ENCODE data around the gene UBE3A. TPM values are rescaled to one million over a fixed set of nuclear protein-coding genes. Genes with fewer than 3 reads are reported as not detected.
A peak's percentile ranks its signal among the peaks of the same experiment; 100 is the strongest.

Gene UBE3A
- total RNA-seq, 2 donors from 2014 or later: 79.3 to 94.8 TPM

GRCh38 chr15:25402342-25402741 lies 36.5 kb downstream of the UBE3A start:
- no peak for ATAC-seq (replicated peaks)
- H3K27ac Mint-ChIP-seq: no peak overlapping the region
- H3K4me1 Mint-ChIP-seq: peaks cover 28% of the 10 kb centered on the region
- peaks cover 85% of the 10 kb centered on the region for H3K36me3 Mint-ChIP-seq (ENCODE audit: low read depth)
- no peaks in the 10 kb centered on the region for H3K9me3 Mint-ChIP-seq
- H3K27me3 Mint-ChIP-seq: no peaks in the 10 kb centered on the region
- H3K4me3 Mint-ChIP-seq: no peak overlapping the region

GRCh38 chr15:25401501-25401900 lies 37.3 kb downstream of the UBE3A start:
- no peak for ATAC-seq (replicated peaks)
- H3K36me3 Mint-ChIP-seq (ENCODE audit: low read depth): peaks cover 80% of the 10 kb centered on the region
- H3K27ac Mint-ChIP-seq: no peak overlapping the region
- peaks cover 22% of the 10 kb centered on the region for H3K4me1 Mint-ChIP-seq
- H3K4me3 Mint-ChIP-seq: no peak overlapping the region
- H3K9me3 Mint-ChIP-seq: no peaks in the 10 kb centered on the region
- no peaks in the 10 kb centered on the region for H3K27me3 Mint-ChIP-seq

- H3K4me1 Mint-ChIP-seq: peaks cover 23% of the 10 kb centered on the region
- peaks cover 53% of the 10 kb centered on the region for H3K36me3 Mint-ChIP-seq (ENCODE audit: low read depth)
- ATAC-seq (replicated peaks): no peak
- H3K9me3 Mint-ChIP-seq: no peaks in the 10 kb centered on the region
- H3K4me3 Mint-ChIP-seq: no peak overlapping the region
- H3K27me3 Mint-ChIP-seq: no peaks in the 10 kb centered on the region
- H3K27ac Mint-ChIP-seq: peak overlapping the region; percentile 44
Measured at GRCh38 chr15:25397100-25397499, 41.7 kb downstream of the UBE3A start.

- Mint-ChIP-seq H3K27ac (no peak overlapping the region), H3K4me1 (peaks cover 27% of the 10 kb centered on the region), H3K9me3 (no peaks in the 10 kb centered on the region), H3K36me3 (ENCODE audit: low read depth) (peaks cover 48% of the 10 kb centered on the region), H3K27me3 (no peaks in the 10 kb centered on the region), H3K4me3 (no peak overlapping the region)
- no peak for ATAC-seq (replicated peaks)
Measured at GRCh38 chr15:25394898-25395297, 43.9 kb downstream of the UBE3A start.

GRCh38 chr15:25392806-25393205 lies 46.0 kb downstream of the UBE3A start:
- H3K36me3 Mint-ChIP-seq (ENCODE audit: low read depth): peaks cover 50% of the 10 kb centered on the region
- peaks cover 30% of the 10 kb centered on the region for H3K4me1 Mint-ChIP-seq
- ATAC-seq (replicated peaks): no peak
- no peak overlapping the region for H3K27ac Mint-ChIP-seq
- H3K4me3 Mint-ChIP-seq: no peak overlapping the region
- peaks cover 3% of the 10 kb centered on the region for H3K9me3 Mint-ChIP-seq
- H3K27me3 Mint-ChIP-seq: no peaks in the 10 kb centered on the region

GRCh38 chr15:25391971-25392721 lies 46.7 kb downstream of the UBE3A start:
- peak; percentile 93 for ATAC-seq (replicated peaks)
- H3K4me3 Mint-ChIP-seq: no peak overlapping the region
- H3K27me3 Mint-ChIP-seq: no peaks in the 10 kb centered on the region
- H3K36me3 Mint-ChIP-seq (ENCODE audit: low read depth): peaks cover 49% of the 10 kb centered on the region
- H3K9me3 Mint-ChIP-seq: peaks cover 3% of the 10 kb centered on the region
- H3K27ac Mint-ChIP-seq: no peak overlapping the region
- peaks cover 25% of the 10 kb centered on the region for H3K4me1 Mint-ChIP-seq

GRCh38 chr15:25385986-25386385 lies 52.8 kb downstream of the UBE3A start:
- Mint-ChIP-seq H3K36me3 (ENCODE audit: low read depth) (peaks cover 90% of the 10 kb centered on the region), H3K27ac (no peak overlapping the region), H3K27me3 (no peaks in the 10 kb centered on the region), H3K9me3 (peaks cover 7% of the 10 kb centered on the region), H3K4me3 (no peak overlapping the region), H3K4me1 (peaks cover 14% of the 10 kb centered on the region)
- ATAC-seq (replicated peaks): no peak

GRCh38 chr15:25381579-25381978 lies 57.2 kb downstream of the UBE3A start:
- Mint-ChIP-seq H3K9me3 (peaks cover 3% of the 10 kb centered on the region), H3K4me1 (peaks cover 8% of the 10 kb centered on the region), H3K27me3 (no peaks in the 10 kb centered on the region), H3K36me3 (ENCODE audit: low read depth) (peaks cover 67% of the 10 kb centered on the region), H3K27ac (no peak overlapping the region), H3K4me3 (no peak overlapping the region)
- ATAC-seq (replicated peaks): no peak

- H3K27me3 Mint-ChIP-seq: no peaks in the 10 kb centered on the region
- no peak overlapping the region for H3K4me3 Mint-ChIP-seq
Measured at GRCh38 chr15:25378501-25378901, 60.3 kb downstream of the UBE3A start.

GRCh38 chr15:25375557-25375956 lies 63.3 kb downstream of the UBE3A start:
- Mint-ChIP-seq H3K36me3 (ENCODE audit: low read depth) (peaks cover 68% of the 10 kb centered on the region), H3K27ac (no peak overlapping the region), H3K4me3 (no peak overlapping the region), H3K9me3 (peaks cover 4% of the 10 kb centered on the region), H3K4me1 (peaks cover 8% of the 10 kb centered on the region), H3K27me3 (no peaks in the 10 kb centered on the region)
- no peak for ATAC-seq (replicated peaks)

More at GRCh38 chr15:25378501-25378901, 60.3 kb downstream of the UBE3A start:
- Mint-ChIP-seq H3K4me1 (peaks cover 8% of the 10 kb centered on the region), H3K9me3 (no peaks in the 10 kb centered on the region), H3K27ac (no peak overlapping the region), H3K36me3 (ENCODE audit: low read depth) (peaks cover 65% of the 10 kb centered on the region)
- ATAC-seq (replicated peaks): peak; percentile 86

- H3K36me3 Mint-ChIP-seq (ENCODE audit: low read depth): peaks cover 73% of the 10 kb centered on the region
- H3K4me3 Mint-ChIP-seq: no peak overlapping the region
- ATAC-seq (replicated peaks): no peak
- H3K27me3 Mint-ChIP-seq: no peaks in the 10 kb centered on the region
- peaks cover 4% of the 10 kb centered on the region for H3K4me1 Mint-ChIP-seq
- H3K27ac Mint-ChIP-seq: no peak overlapping the region
- peaks cover 4% of the 10 kb centered on the region for H3K9me3 Mint-ChIP-seq
Measured at GRCh38 chr15:25374143-25374542, 64.7 kb downstream of the UBE3A start.

- Mint-ChIP-seq H3K4me1 (no peaks in the 10 kb centered on the region), H3K9me3 (peaks cover 4% of the 10 kb centered on the region), H3K36me3 (ENCODE audit: low read depth) (peaks cover 77% of the 10 kb centered on the region), H3K27ac (no peak overlapping the region), H3K4me3 (no peak overlapping the region), H3K27me3 (no peaks in the 10 kb centered on the region)
- ATAC-seq (replicated peaks): peak; percentile 24
Measured at GRCh38 chr15:25372298-25372697, 66.5 kb downstream of the UBE3A start.

- H3K27ac Mint-ChIP-seq: no peak overlapping the region
Measured at GRCh38 chr15:25368850-25369249, 70.0 kb downstream of the UBE3A start.

GRCh38 chr15:25366058-25366457 lies 72.8 kb downstream of the UBE3A start:
- Mint-ChIP-seq H3K27ac (peak overlapping the region; percentile 2), H3K36me3 (ENCODE audit: low read depth) (peaks cover 57% of the 10 kb centered on the region), H3K9me3 (peaks cover 4% of the 10 kb centered on the region), H3K27me3 (no peaks in the 10 kb centered on the region), H3K4me1 (peaks cover 7% of the 10 kb centered on the region), H3K4me3 (no peak overlapping the region)
- peak; percentile 63 for ATAC-seq (replicated peaks)

More at GRCh38 chr15:25368850-25369249, 70.0 kb downstream of the UBE3A start:
- H3K4me1 Mint-ChIP-seq: peaks cover 7% of the 10 kb centered on the region
- H3K27me3 Mint-ChIP-seq: no peaks in the 10 kb centered on the region
- peaks cover 64% of the 10 kb centered on the region for H3K36me3 Mint-ChIP-seq (ENCODE audit: low read depth)
- H3K4me3 Mint-ChIP-seq: no peak overlapping the region
- ATAC-seq (replicated peaks): no peak
- H3K9me3 Mint-ChIP-seq: peaks cover 4% of the 10 kb centered on the region

- Mint-ChIP-seq H3K4me1 (peaks cover 7% of the 10 kb centered on the region), H3K9me3 (no peaks in the 10 kb centered on the region), H3K4me3 (no peak overlapping the region), H3K27ac (no peak overlapping the region), H3K36me3 (ENCODE audit: low read depth) (peaks cover 61% of the 10 kb centered on the region), H3K27me3 (no peaks in the 10 kb centered on the region)
- ATAC-seq (replicated peaks): no peak
Measured at GRCh38 chr15:25362545-25362944, 76.3 kb downstream of the UBE3A start.

Data from activated T-helper 17 cell treated with anti-CD3 and anti-CD28 coated beads, Interleukin-2, amount 50 U/mL, for 72 hours (primary cell).